GM18861 (cell line): Measurements from ENCODE around the gene RGS7.
"Not testable (repeated sequence)": the region's sequence is repeated elsewhere in the genome, so short reads cannot be mapped to it uniquely, and the experiment has no call there.

Source experiments
- ATAC-seq: cut with Tn5 transposase; IDR thresholded peaks from one replicate; pipeline ENCODE4 v1.9.1; 2021; ENCODE audit not compliant: unreplicated experiment

The RGS7 gene

DNA sequence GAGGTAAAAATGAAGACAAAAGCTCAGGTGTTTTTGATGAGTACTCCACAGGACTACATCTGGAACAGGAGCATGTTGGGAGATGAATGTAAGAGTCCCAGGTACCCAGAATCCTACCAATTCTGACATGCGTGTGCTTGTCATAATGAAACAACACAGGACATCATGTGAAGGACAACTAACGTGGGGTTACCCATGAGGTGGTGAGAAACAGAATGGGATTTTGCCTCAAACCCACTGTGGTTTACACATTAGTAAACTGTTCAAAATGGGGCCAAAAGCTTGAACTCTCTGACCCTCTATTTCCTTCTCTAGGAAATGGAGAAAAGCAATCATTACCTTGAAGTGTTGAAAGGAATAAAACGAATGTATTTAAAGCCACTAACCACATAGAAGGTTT lies 266.2 kb downstream of the RGS7 start:
- no peak for ATAC-seq

DNA sequence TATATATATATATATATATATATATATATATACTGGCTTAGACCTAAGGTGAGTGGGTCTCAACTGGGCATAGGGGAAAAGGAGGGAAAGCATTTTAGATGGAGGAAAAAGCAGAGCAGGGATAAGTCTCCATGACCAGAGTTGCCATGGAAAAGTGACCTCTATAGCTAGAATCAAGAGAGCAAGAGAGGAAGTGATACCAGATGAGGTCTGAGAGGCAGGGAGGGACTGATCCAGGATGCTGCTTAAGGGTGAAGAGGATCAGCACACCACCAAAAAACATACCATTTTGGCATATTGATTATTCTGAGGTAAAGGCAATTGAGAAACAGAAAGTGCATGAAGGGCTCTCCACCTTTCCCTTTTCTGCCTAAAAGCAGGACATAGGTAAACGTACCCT lies 267.9 kb downstream of the RGS7 start:
- not testable (repeated sequence) for ATAC-seq

DNA sequence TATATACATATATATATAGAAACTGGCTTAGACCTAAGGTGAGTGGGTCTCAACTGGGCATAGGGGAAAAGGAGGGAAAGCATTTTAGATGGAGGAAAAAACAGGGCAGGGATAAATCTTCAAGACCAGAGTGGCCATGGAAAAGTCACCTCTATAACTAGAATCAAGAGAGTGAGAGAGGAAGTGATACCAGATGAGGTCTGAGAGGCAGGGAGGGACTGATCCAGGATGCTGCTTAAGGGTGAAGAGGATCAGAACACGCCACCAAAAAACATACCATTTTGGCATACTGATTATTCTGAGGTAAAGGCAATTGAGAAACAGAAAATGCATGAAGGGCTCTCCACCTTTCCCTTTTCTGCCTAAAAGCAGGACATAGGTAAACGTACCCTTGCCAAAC lies 268.9 kb downstream of the RGS7 start:
- ATAC-seq, result not testable (repeated sequence)

DNA sequence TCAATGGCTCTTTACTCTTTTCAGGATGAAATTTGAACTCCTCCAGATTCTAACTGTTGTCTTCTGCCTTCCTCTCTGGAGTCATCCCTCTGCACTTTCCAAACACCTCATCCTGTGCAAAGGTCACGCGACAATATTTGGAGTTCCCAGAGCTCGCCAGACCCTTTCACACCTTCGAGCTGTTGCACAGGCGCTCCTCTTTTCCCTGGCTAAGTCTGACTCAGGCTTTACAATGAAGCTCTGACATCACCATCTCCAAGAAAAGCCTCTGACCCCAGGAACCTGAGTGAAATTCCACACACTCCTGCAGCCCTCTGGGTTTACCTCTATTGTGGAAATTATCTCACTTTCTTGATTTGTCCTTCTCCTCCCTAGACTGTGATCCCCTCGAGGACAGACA lies 270.3 kb downstream of the RGS7 start:
- ATAC-seq, result no peak

DNA sequence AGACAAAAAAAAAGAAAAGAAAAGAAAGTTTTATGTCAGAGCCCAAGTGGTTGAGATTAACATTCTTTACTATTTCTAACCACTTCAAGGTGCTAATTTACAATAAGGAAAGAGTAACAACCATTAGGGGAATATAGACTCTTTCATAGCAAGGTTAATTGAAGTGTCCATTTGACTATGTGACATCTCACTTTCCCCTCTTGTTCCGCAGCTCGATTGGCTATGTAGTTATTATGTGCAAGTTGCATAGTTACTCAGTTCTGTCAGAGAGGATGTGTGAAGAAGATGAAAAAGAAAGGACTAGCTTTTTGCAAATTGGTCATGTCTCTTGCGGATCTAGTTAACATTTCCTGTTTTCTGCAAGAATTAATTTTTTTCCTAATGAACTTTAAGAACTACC lies 273.7 kb downstream of the RGS7 start:
- ATAC-seq, result no peak

DNA sequence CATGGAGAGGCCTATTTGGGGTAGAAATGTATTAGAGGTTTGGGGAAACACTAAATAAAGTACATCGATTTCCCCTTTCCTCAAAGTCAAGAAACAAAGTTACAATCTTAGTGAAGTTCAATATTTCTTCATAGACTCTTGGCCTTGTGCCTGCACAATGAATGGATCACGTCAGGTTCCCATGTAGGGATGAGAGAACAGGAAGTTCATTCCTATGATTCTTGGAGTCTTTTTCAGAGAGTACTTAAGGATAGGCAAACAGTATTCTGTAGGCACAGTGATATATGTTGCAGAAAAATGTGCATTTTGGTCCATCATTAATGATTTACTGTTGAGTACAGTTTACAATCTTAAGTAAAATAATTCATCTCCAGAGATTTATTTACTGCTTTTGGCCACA lies 275.5 kb downstream of the RGS7 start:
- no peak for ATAC-seq

DNA sequence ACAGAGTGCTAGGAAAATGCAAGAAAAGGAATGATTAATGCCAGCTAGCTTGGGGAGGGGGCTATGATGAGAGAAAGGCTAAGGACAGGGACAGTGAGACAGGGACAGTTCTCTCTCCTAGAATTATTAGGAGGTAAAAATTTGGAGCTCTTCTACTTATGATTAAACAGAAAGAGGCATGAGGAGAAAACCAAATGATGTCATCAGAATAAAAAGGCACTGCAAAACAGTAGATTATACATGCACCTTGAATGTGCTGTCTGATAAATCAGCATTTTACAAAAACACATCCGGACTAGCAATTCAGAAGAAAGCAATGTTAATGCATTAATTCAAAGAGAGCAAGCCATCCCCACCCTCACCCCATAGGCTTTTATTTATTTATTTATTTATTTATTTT lies 277.5 kb downstream of the RGS7 start:
- no peak for ATAC-seq

DNA sequence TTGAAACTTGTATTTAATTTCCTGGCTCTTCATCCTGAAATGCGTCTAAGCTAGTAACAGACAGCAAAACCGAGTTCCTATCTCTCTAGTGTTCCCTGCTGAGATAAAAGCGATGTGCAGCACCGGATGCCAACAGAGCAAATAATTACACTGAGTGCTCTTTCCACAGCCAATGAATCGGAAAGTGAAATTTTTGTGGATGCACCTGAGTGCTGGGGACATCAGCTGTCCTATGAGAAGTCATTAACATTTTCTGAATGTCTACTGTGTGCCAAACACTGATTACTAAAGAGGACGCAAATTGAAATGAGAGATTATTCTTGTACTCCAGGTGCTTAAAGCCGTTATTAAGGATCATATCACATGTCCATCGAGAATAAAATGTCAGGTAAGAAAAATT lies 278.0 kb downstream of the RGS7 start:
- no peak for ATAC-seq

DNA sequence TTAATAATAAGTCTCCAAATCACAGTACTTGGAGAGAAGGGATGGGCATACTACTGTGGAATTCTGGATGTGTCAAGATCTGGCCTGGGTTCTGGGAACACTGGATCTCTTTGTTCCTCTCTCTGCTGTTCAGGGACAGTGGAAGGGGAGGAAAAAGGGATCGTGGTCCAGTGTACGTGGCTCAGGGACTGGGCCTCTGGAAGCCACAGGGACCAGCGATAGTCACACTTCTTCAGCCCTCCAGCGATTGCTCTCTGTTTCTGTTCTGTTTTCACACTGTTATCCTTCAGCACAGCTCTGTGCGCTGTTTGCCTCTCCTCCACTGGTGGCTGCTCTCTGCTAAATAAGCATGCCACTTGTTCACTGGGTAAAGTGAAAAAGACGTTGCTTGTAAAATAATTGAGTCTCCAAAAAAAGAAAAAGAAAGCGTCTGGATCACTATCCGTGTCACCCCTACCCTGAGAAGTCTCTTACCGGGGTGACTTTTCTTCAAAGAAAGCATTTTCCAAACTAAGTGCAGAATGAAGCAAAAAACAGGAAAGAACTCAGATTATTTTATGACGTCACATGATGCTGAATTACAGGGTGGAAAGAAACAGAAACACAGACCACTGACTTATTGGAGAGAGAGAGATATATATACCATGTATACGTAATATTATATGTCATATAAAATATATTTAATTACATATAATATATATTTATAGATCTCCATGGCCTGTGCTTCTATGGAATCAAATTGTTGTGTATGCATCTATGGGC lies 279.4 kb downstream of the RGS7 start:
- ATAC-seq, result no peak

DNA sequence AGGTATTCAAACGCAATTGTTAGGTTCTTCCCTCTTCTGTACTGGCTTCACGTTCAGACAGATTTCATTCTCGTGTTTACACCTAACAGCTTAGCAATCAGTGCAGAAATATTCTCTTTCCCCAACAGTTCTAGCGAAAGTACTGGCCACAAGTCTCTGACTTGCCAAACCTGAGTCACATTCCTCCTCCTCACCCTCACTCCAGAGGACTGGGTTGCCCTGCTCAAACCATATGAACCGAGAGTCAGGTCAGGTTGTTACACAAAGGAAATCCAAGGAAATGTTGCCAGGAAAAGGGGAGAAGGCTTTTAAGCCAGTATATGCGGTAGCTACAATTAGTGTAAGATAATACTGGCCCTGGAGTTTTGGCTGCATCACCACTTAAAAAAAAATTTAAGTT lies 282.5 kb downstream of the RGS7 start:
- no peak for ATAC-seq

DNA sequence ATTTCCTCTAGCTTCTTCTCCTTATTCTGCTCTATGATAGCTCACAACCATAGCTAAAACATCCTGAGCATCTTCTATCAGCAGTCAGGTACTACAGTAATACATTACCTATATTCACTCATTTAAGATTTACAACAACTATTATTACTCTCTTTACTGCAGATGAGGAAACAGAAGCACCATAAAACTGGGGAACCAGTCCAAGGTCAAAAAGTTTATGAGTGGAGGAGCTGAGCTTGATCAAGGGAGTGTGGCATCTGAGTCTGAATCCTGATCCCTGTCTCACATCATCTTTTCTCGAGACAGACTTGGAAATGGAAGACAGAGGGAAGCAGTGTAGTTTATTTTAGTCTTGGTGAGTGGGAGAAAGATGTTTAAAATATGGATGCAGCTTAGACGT lies 288.6 kb downstream of the RGS7 start:
- no peak for ATAC-seq

DNA sequence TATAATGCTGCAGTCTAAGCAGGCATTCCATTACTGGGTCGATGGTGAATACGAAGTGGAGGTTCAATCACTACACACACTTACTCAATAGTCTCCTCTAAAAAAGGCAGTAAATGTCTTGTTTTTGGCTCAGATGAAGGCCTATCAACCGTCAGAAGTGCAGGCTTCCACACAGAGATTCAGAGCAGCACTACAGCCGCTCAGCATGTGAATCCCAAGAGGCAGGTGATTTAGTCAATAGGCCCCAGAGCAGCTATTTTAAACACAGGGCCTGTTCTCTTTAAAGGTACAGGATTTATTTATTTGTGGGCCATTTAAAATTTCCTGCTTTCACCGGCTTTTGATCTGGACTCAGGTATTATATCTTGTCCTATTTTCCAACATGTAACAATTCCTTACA lies 293.7 kb downstream of the RGS7 start:
- no peak for ATAC-seq

DNA sequence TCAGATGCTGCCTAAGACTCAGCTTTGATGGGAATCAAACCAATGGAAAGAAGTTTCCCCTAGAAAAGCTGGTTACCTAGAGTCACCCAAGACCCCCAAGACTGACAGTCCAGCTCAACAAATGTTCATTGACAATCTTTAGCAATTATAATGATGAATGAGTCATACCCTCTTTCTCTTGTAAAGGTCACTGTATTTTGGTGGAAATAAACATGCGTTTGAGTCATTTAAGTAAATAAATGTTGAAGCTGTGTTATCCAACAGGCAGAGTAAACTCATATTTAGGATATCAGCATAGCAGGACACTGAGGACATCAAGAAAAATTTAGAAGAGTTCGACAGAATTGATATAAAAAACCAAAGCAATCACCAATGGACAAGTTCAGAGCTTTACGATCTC lies 295.9 kb downstream of the RGS7 start:
- no peak for ATAC-seq

DNA sequence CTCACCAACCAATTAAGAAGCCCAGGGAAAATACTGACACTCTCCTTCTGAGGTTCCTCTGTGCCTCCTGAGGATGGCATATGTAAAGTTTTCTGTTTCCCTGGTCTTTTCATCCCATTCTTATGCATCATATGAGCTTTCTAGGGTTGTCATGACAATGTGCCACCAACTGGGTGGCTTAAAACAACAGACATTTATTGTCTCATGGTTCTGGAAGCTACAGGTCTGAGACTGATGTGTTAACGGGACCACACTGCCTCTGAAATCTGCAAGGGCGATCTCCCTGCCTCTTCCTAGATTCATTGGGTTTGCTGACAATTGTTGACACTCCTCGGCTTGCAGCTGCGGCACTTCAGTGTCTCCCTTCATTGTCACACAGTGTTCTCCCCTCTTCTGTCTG lies 308.4 kb downstream of the RGS7 start:
- ATAC-seq, result no peak

DNA sequence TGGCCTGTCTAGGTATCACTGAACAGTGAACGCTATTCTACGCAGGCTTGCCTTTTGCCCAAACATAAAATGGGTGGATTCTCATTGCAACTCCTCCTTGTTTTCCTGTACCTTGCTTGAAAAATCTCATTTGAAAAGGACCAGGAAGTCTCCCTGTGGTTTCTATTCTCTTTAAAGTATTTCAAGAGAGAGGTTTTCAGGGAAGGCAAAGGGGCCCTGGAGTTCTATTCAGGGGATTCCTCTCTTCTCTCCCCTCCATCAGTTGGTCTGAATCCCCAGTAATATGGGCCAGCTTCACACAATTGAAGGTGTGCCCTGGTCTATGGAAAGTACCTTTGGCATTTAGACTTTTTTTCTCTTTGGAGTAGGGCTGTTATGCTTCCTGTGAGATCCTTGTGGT lies 311.3 kb downstream of the RGS7 start:
- no peak for ATAC-seq

DNA sequence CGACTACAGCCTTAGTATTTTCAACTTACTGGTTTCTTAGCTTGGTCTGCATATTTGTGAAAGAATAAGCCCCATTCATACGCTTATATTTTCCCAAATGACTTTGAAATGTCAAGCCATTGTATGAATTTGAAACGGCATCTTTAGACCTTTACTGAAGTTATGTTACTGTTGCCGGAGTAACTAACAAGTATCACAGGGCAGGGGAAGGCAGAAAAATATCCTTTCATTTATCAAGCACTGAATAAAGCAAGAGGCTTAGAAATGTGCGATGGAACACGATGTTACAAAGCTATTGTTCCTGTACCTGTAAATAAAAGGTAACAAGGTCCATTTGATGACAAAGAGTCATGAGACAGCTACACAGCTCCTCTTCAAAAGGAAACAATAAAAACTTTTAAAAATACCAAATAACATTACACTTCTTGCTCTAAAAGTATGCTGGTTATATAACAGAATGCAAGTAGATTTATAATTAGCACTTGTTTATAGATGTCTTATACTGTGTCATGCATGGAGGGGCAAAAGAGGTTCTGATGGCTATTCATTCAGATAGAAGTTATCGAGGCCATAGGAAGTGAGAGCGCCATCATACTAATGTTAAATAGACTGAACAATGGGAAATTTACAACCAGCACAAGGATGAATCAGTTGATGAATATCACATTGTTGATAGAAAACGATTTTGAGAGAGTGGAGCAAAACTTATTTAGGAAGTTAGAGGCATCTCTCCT lies 322.6 kb downstream of the RGS7 start:
- no peak for ATAC-seq

DNA sequence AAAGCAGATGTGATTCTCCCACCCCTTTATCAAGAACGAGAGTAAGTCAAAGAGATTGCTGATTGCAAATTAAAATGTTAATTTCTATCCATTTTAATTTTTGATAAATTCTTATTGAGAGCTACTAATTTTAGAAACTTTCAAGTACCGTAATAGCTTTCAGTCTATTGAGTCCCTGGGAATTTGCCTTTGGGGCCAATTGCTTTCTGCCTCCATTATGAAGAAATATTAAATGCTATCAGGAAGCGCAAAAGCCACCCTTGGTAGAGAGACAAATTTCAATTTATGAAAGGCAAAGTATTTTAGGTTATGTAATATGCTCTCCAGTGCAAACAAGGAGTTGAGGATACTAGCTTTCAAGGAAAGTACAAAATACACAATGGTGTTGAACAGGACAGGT lies 332.2 kb downstream of the RGS7 start:
- ATAC-seq, result no peak

DNA sequence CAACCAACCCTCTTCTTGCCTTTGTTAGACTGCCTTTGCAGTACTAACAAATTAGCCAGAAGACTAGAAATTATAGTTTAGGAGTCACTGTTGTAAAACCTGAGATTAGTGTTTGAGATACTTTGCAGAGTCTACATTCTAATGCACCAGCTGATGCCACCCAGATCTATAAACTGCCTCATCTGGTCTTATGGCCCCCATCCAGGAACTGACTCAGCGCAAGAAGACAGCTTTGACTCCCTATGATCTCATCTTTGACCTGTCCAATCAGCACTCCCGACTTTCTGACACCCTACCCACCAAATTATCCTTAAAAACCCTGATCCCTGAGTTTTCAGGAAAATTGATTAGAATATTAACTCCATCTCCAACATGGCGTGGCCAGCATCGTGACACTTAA lies 334.6 kb downstream of the RGS7 start:
- no peak for ATAC-seq

DNA sequence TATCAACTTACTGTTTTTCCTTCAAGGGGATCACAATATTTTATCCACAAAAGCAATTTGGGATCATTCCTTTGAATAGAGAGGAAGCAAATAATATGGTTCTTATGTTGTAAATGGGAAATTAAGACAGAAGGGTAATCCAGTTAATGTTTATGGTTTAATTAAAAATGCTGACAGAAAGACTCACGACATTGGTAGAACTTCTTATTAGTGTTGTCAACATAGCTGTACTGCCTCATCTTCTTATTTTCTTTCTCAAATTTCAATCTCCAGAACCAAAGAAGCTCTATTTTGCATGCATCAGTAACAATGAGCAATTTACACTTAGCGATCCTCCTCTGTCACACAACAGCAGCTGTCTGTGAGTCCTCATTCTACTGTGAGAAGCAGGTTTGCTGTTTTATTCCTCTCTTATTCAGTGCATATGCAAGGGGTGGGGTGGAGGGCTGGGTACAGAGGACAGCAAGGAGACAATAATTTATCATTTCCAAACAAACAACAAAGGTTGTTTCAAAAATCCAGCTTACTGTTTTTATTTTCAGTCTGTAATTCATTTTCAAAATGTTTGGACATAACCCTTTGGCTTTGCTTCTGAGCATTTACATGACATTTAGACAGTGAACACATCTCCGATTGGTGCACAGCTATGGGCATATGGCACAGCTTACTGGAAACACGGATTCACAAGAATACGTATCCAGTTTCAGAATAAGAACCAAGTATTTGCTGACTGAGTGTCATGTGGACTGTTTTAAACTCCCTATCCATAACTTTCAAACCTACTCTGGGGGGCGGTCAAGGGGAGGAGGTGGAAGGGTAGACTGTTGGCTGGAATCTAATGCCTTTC lies 335.9 kb downstream of the RGS7 start:
- ATAC-seq, result no peak

DNA sequence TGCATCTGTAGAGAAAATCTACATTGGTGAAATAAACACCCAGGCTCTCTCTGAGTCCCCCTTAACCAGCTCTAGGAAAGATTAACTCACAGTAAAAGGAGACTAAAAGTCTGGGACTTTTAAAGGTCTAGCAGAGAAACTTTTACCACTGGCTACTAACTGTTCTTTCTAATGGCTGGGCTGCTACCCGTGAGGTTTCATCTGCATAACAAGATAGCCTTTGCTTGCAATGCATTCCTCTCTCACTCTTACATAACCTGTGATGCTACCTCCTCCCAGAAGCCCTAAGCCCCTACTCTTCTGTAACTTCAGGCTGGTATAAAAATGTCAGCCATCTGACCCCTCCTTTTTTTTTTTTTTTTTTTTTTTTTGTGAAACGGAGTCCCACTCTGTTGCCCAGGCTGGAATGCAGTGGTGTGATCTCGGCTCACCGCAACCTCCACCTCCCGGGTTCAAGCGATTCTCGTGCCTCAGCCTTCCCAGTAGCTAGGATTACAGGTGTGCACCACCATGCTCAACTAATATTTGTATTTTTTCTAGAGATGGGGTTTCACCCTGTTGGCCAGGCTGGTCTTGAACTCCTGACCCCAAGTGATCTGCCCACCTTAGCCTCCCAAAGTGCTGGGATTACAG lies 344.2 kb downstream of the RGS7 start:
- ATAC-seq, result no peak

DNA sequence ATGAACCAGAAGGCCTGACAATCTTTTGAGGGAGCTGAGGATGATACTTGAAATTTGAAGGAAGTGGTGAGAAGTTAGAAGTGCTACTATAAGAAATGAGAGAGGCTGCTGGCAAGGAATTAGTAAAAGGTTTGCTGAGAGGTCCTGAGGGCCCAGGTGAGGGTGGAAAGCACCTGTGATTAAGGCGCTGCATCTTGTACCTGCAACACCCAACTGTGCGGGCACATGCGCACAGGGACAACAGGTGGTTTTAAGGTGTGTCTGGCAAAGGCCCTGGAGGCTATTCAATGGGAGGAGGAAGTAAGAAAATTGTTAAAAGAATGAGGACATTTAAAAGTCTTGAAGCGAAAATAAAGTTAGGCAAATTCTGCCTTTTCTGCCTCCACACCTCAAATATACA lies 349.3 kb downstream of the RGS7 start:
- no peak for ATAC-seq
